B cell (primary cell): ENCODE results near the gene RTF2. TPM values are rescaled to one million over a fixed set of nuclear protein-coding genes. Genes with fewer than 3 reads are reported as not detected.
A peak's percentile ranks its signal among the peaks of the same experiment; 100 is the strongest.

Experiments
- ATAC-seq: fragments of 200-7000 bp; cut with Tn5 transposase; one replicate; pipeline ENCODE4 v1.10.0; 2021; ENCODE audit warnings: low read depth, mild to moderate bottlenecking, moderate number of reproducible peaks, moderate library complexity
- CTCF ChIA-PET: fragments of 350-600 bp; sonication (Branson Sonifier 250); formaldehyde crosslinking; loops from one replicate; lab custom pipeline; 2021; ENCODE audit warnings: antibody characterized with exemption, inconsistent platforms; lab: Charles Lee
- POLR2A ChIA-PET: fragments of 350-600 bp; sonication (Branson Sonifier 250); formaldehyde crosslinking; loops from one replicate; lab custom pipeline; 2021; ENCODE audit warnings: antibody characterized with exemption; lab: Charles Lee
- DNase-seq: peaks from one replicate; pipeline ENCODE4 v3.0.0; 2013
- H2AFZ ChIP-seq: 2 replicates; pipeline ENCODE4 v1.6.1; 2012; ENCODE audit warnings: mild to moderate bottlenecking, low read depth, low read length; ENCODE audit not compliant: insufficient read depth, poor library complexity, severe bottlenecking
- H3K27ac ChIP-seq, 2 donors: 1 replicate in 1 of 2; 2 replicates in 1 of 2; pipeline ENCODE4 v1.5.1; 2012 to 2013; ENCODE audit warnings: low read length in 2 of 2, mild to moderate bottlenecking in 2 of 2, moderate library complexity in 1 of 2
- H3K27me3 ChIP-seq, 4 experiments: fragments of 200-600 bp in 1 of 4; sonication (generic) in 1 of 4; replicated peaks in 1 of 4; 1 replicate in 2 of 4; 2 replicates in 2 of 4; pipeline versions ENCODE4 v1.6.1 to v1.7.0; 2013 to 2016; ENCODE audit warnings: low read length in 3 of 4, mild to moderate bottlenecking in 2 of 4, mixed read lengths in 1 of 4, moderate library complexity in 1 of 4; ENCODE audit not compliant: insufficient read depth in 4 of 4, control insufficient read depth in 3 of 4; ENCODE audit errors: control extremely low read depth in 1 of 4
- H3K36me3 ChIP-seq, 2 experiments: replicated peaks in 1 of 2; 1 replicate in 1 of 2; 2 replicates in 1 of 2; pipeline versions ENCODE4 v1.6.1 to v1.7.1; 2013; ENCODE audit warnings: low read length in 1 of 2; ENCODE audit not compliant: insufficient read depth in 2 of 2, control insufficient read depth in 1 of 2; ENCODE audit errors: control extremely low read depth in 1 of 2, extremely low read depth in 1 of 2
- H3K4me1 ChIP-seq, 2 donors: fragments of 200-600 bp in 1 of 2; sonication (generic) in 1 of 2; 1 replicate in 1 of 2; 2 replicates in 1 of 2; pipeline versions ENCODE4 v1.5.1 to v1.6.1; 2013 to 2017; ENCODE audit warnings: low read length in 2 of 2; ENCODE audit not compliant: control insufficient read depth in 2 of 2, insufficient read depth in 2 of 2
- H3K4me2 ChIP-seq: replicated peaks from 2 replicates; pipeline ENCODE3; 2012; ENCODE audit warnings: mild to moderate bottlenecking, low read depth, low read length; ENCODE audit not compliant: poor library complexity, severe bottlenecking
- H3K4me3 ChIP-seq, 5 experiments: fragments of 200-600 bp in 1 of 5; sonication (generic) in 1 of 5; 1 replicate in 3 of 5; 2 replicates in 2 of 5; pipeline versions ENCODE4 v1.5.1 to v1.7.0; 2011 to 2016; ENCODE audit warnings: low read length in 4 of 5, mild to moderate bottlenecking in 4 of 5, low read depth in 2 of 5, control low read depth in 1 of 5, moderate library complexity in 1 of 5; ENCODE audit not compliant: insufficient read depth in 1 of 5; ENCODE audit errors: control extremely low read depth in 1 of 5, extremely low read depth in 1 of 5
- H3K79me2 ChIP-seq: fragments of 200-600 bp; sonication (generic); one replicate; pipeline ENCODE4 v1.6.0; 2016; ENCODE audit warnings: low read length; ENCODE audit not compliant: control insufficient read depth, insufficient read depth
- H3K9ac ChIP-seq: fragments of 200-600 bp; sonication (generic); 2 replicates; pipeline ENCODE4 v1.6.1; 2017; ENCODE audit warnings: mild to moderate bottlenecking, low read length, moderate library complexity
- H3K9me3 ChIP-seq, 3 donors: one replicate each; pipeline versions ENCODE4 v1.6.1 to v1.7.1; 2013; ENCODE audit warnings: low read length in 2 of 3; ENCODE audit not compliant: control insufficient read depth in 2 of 3, insufficient read depth in 1 of 3; ENCODE audit errors: control extremely low read depth in 1 of 3
- H4K20me1 ChIP-seq: 2 replicates; pipeline ENCODE4 v1.6.0; 2012; ENCODE audit warnings: mild to moderate bottlenecking, low read length; ENCODE audit not compliant: insufficient read depth, control insufficient read depth, poor library complexity, severe bottlenecking
- H3K27ac Mint-ChIP-seq: one replicate; pipeline ENCODE4 v1.8.0; 2021; ENCODE audit warnings: mixed read lengths
- H3K27me3 Mint-ChIP-seq: one replicate; pipeline ENCODE4 v1.8.0; 2021; ENCODE audit warnings: mixed read lengths
- H3K4me1 Mint-ChIP-seq: one replicate; pipeline ENCODE4 v1.8.0; 2021; ENCODE audit warnings: mixed read lengths
- H3K4me3 Mint-ChIP-seq: one replicate; pipeline ENCODE4 v1.8.0; 2021; ENCODE audit warnings: mixed read lengths
- H3K9me3 Mint-ChIP-seq: one replicate; pipeline ENCODE4 v1.8.0; 2022; ENCODE audit warnings: mixed read lengths; ENCODE audit not compliant: insufficient read depth
- EZH2 ChIP-seq: IDR thresholded peaks from 2 replicates; pipeline ENCODE4 v1.6.1; 2012; ENCODE audit warnings: borderline replicate concordance, low read depth, mild to moderate bottlenecking, moderate library complexity, low read length; ENCODE audit not compliant: insufficient read depth, poor library complexity, severe bottlenecking
- WGBS: methylation state at CpG from one replicate; pipeline ENCODE4 v1.1.5; 2013; ENCODE audit warnings: missing lambda C conversion rate; ENCODE audit not compliant: insufficient coverage; 5-methylcytosine and 5-hydroxymethylcytosine counted together
- intact Hi-C: fragments of 100-400 bp; cut with micrococcal nuclease; formaldehyde crosslinking; loops from one replicate; pipeline ENCODE4 v1.10.0; 2022
- polyA plus RNA-seq: library from polyadenylated mRNA; depleted of rRNA; stranded (reverse); fragments of >200 nt; gene quantifications from 2 replicates; pipeline ENCODE4 v1.2.3, GENCODE V29; 2012
- total RNA-seq, 2 donors: library from RNA; stranded (reverse); fragments of 120-200 nt in 1 of 2; gene quantifications; 1 replicate in 1 of 2; 2 replicates in 1 of 2; pipeline versions ENCODE4 v1.2.3 to v1.2.4, GENCODE V29; 2013 to 2022
- TF ChIP-seq, protein P1 (sequence below): fragments of 200-600 bp; IDR thresholded peaks from one replicate; pipeline ENCODE4 v1.8.0; 2022; ENCODE audit warnings: antibody characterized with exemption, mild to moderate bottlenecking

The RTF2 gene
- total and polyA plus RNA-seq, 2 donors (not counting 1 experiment from before 2014, with no cell fraction given), result 34.6 to 78.4 TPM

DNA sequence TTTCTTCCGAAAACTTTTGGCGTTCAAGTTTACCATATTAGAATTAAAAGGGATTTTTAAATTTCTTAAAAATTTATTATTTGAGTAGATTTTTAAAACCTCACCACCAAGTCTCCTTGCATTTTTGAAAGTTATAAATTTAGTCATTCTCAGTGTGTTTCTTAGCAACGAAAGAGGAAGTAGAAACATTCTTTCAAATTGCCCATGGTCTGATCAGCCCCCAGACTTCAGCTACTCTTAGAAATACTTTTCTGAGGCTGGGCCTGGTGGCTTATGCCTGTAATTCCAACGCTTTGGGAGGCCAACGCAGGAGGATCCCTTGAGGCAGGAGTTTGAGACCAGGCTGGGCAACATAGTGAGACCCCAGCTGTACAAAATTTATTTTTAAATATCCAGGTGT lies 15.1 kb upstream of the RTF2 start:
- Mint-ChIP-seq H3K27ac (peak overlapping the region; percentile 76), H3K27me3 (no peaks in the 10 kb centered on the region), H3K4me3 (no peak overlapping the region), H3K9me3 (no peaks in the 10 kb centered on the region), H3K4me1 (peaks cover 11% of the 10 kb centered on the region)
- Histone ChIP-seq H3K4me1 (peaks cover 9 to 19% of the 10 kb centered on the region in 2 donors), H2AFZ (peak overlapping the region; percentile 57), H3K4me2 (peak overlapping the region; percentile 32), H4K20me1 (no peaks in the 10 kb centered on the region), H3K27me3 (no peaks in the 10 kb centered on the region), H3K4me3 (no peak overlapping the region), H3K9me3 (no peaks in the 10 kb centered on the region), H3K27ac (peak overlapping the region; percentile 55 to 69), H3K79me2 (no peaks in the 10 kb centered on the region), H3K36me3 (peaks cover 0 to under 1% of the 10 kb centered on the region in 2 experiments), H3K9ac (no peak overlapping the region)
- intact Hi-C loops, result no loop called here
- peak; percentile 53 for DNase-seq
- ATAC-seq, result peak; percentile 45
- ChIA-PET POLR2A (no interaction called here), CTCF (no interaction called here)
- WGBS, result no CpG with 5 or more reads among the region's 5 CpGs
- TF ChIP-seq EZH2, result no peak
- TF ChIP-seq, protein P1, sequence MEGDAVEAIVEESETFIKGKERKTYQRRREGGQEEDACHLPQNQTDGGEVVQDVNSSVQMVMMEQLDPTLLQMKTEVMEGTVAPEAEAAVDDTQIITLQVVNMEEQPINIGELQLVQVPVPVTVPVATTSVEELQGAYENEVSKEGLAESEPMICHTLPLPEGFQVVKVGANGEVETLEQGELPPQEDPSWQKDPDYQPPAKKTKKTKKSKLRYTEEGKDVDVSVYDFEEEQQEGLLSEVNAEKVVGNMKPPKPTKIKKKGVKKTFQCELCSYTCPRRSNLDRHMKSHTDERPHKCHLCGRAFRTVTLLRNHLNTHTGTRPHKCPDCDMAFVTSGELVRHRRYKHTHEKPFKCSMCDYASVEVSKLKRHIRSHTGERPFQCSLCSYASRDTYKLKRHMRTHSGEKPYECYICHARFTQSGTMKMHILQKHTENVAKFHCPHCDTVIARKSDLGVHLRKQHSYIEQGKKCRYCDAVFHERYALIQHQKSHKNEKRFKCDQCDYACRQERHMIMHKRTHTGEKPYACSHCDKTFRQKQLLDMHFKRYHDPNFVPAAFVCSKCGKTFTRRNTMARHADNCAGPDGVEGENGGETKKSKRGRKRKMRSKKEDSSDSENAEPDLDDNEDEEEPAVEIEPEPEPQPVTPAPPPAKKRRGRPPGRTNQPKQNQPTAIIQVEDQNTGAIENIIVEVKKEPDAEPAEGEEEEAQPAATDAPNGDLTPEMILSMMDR, result no peak

DNA sequence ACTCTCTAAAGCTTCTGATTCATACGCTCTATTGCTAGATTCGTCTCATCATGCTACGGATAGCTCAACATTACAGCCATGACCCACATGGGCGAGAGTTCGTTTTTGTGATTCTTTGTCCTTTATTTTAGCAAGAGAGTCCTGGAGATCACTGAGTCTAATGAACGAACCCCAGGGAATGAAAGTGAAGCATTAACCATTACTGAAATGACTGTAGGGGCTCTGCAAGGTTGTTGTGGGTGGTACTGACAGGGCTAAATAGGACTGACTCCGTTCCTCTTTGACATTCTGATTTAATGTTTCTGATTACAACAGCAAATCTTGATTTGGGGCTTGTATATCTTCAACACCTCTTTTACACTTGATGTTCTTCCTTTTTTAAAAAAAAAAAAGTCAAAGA lies 13.7 kb upstream of the RTF2 start:
- H3K4me1 ChIP-seq, result peaks cover 9 to 19% of the 10 kb centered on the region in 2 donors
- H3K9me3 Mint-ChIP-seq, result no peaks in the 10 kb centered on the region
- no peak overlapping the region for H3K27ac Mint-ChIP-seq
- H2AFZ ChIP-seq, result no peak overlapping the region
- CTCF ChIA-PET, result no interaction called here
- TF ChIP-seq, protein P1, result no peak
- no peak for TF ChIP-seq EZH2
- no peak overlapping the region for H3K4me2 ChIP-seq
- no peaks in the 10 kb centered on the region for H3K9me3 ChIP-seq
- H3K27me3 Mint-ChIP-seq, result no peaks in the 10 kb centered on the region
- no peaks in the 10 kb centered on the region for H4K20me1 ChIP-seq
- no peak overlapping the region for H3K4me3 Mint-ChIP-seq
- no peaks in the 10 kb centered on the region for H3K27me3 ChIP-seq
- no peak for DNase-seq
- no peak overlapping the region for H3K9ac ChIP-seq
- 85% methylated on average over 6 of the region's 7 CpGs for WGBS
- no peak overlapping the region for H3K27ac ChIP-seq
- H3K36me3 ChIP-seq, result peaks cover 0 to 4% of the 10 kb centered on the region in 2 experiments
- H3K4me3 ChIP-seq, result no peak overlapping the region
- no peak for ATAC-seq
- H3K79me2 ChIP-seq, result no peaks in the 10 kb centered on the region
- peaks cover 11% of the 10 kb centered on the region for H3K4me1 Mint-ChIP-seq
- POLR2A ChIA-PET, result no interaction called here
- intact Hi-C loops, result no loop called here
